GM06990 (cell line): ENCODE results near the gene ANKRD52.

Experiments
- DNase-seq: peaks from one replicate; pipeline ENCODE4 v3.0.0-alpha.2; 2011; ENCODE audit not compliant: insufficient read length; ENCODE audit errors: extremely low read depth
- H3K27me3 ChIP-seq: replicated peaks from 2 replicates; pipeline ENCODE4 v1.6.0; 2011; ENCODE audit warnings: low read length; ENCODE audit not compliant: control insufficient read depth, insufficient read depth
- H3K36me3 ChIP-seq: 2 replicates; pipeline ENCODE4 v1.5.1; 2011; ENCODE audit warnings: low read length; ENCODE audit not compliant: control insufficient read depth, insufficient read depth
- H3K4me3 ChIP-seq: replicated peaks from 2 replicates; pipeline ENCODE4 v1.5.1; 2011; ENCODE audit warnings: low read depth, mild to moderate bottlenecking, control low read depth, low read length
- TF ChIP-seq, protein P1 (sequence below): IDR thresholded peaks from 2 replicates; pipeline ENCODE4 v1.5.1; 2011; ENCODE audit warnings: low read length, control low read depth, mild to moderate bottlenecking, inconsistent platforms; ENCODE audit not compliant: insufficient read depth, poor library complexity, severe bottlenecking

ANKRD52 gene

DNA sequence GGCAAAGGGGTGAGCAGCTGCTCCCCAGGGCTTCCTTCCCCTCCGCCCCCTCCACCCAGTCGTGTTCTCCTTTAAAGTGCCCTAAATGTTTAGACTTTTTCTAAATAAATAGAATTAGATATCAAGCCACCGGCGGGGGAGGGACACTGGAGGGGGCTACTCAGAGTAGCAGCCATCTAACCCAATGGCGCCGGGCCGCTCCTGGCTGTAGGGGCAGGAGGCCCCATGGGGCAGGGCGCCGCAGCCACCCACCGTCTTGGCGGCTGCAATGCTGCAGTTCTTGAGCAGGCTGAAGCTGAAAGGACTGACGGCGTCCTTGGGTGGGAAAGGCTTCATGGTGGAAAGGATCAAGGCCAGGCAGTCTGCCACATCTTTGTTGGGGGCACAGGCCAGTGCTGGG, 15.2 kb downstream of the ANKRD52 start:
- TF ChIP-seq, protein P1, sequence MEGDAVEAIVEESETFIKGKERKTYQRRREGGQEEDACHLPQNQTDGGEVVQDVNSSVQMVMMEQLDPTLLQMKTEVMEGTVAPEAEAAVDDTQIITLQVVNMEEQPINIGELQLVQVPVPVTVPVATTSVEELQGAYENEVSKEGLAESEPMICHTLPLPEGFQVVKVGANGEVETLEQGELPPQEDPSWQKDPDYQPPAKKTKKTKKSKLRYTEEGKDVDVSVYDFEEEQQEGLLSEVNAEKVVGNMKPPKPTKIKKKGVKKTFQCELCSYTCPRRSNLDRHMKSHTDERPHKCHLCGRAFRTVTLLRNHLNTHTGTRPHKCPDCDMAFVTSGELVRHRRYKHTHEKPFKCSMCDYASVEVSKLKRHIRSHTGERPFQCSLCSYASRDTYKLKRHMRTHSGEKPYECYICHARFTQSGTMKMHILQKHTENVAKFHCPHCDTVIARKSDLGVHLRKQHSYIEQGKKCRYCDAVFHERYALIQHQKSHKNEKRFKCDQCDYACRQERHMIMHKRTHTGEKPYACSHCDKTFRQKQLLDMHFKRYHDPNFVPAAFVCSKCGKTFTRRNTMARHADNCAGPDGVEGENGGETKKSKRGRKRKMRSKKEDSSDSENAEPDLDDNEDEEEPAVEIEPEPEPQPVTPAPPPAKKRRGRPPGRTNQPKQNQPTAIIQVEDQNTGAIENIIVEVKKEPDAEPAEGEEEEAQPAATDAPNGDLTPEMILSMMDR = no peak
- H3K27me3 ChIP-seq = no peaks in the 10 kb centered on the region
- DNase-seq = no peak
- peaks cover 27% of the 10 kb centered on the region for H3K36me3 ChIP-seq
- H3K4me3 ChIP-seq = no peak overlapping the region

DNA sequence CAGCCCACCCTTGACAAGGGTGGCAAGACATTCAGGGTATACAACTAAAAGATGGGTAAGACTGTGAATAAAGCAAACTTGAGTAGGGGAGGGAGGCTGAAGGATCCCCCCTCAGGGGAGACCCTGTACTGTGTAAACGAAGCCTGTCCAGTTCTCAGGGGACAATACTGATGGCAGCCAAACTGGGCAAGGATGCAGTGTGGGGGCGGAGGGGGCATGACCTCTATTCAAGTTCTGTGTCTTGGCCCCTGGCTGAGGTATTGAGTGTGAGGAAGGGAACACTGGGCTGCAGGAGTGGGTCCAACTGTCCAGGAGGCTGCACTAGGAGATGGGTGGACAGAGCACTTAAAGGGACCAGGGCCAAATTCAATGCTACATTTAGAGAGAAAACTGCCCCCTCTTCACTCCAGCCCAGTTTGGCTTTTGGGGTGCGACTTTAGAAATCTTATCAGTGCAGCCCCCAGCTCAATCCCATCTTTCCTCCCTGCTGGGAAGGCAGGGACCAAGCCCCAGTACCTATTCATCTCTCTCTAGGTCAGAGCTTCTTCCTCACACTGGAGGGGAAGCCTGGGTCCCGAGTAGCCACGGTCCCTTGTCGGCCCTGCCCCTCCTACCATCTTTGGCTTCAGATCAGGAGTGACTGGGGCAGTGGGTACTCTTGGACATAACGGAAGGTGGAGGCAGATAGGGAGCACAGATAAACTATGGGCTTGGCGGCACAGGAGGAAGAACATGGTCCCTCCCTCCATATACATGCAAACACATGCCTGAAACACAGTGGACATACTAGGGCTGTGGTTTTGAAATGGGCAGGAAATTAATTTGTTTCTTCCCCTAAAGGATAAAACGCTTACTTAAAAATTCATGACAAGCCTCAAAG, 16.5 kb downstream of the ANKRD52 start:
- TF ChIP-seq, protein P1 = no peak
- H3K4me3 ChIP-seq = no peak overlapping the region
- no peaks in the 10 kb centered on the region for H3K27me3 ChIP-seq
- peaks cover 22% of the 10 kb centered on the region for H3K36me3 ChIP-seq
- DNase-seq = no peak

DNA sequence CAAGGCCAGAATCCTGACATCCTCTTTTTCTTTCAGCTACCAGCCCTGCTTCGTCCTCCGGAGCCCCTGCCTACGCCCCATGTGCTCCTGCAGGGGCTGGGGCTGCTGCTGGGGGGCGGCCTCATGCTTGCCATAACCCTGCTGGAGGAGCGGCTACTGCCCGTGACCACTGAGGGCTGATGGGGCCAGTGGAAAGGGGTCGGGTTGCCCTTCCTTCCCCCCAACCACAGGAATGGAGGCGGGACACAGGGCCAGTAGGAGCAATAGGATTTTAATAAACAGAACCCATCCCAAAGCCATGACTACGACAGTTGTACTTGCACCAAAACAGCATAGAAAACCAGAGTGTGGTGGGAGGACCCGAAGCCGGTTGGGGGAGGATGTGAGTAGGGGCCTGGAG, 20.6 kb downstream of the ANKRD52 start:
- Histone ChIP-seq H3K27me3 (no peaks in the 10 kb centered on the region), H3K36me3 (no peaks in the 10 kb centered on the region; the same call in none of the 2 replicates), H3K4me3 (no peak overlapping the region)
- DNase-seq = no peak
- TF ChIP-seq, protein P1 = no peak

DNA sequence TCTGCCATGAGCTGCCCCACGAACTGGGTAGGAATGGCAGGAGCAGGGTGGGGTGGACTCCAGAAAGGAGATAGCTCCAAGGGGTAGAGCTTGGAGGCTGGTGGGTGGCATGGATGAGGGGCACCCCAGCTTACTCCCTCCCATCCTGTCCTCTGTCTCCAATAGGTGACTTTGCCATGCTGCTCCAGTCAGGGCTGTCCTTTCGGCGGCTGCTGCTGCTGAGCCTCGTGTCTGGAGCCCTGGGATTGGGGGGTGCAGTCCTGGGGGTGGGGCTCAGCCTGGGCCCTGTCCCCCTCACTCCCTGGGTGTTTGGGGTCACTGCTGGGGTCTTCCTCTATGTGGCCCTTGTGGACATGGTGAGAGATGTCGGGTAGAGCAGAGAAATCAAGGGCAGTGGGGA, 21.2 kb downstream of the ANKRD52 start:
- DNase-seq = no peak
- no peak overlapping the region for H3K4me3 ChIP-seq
- H3K36me3 ChIP-seq = no peaks in the 10 kb centered on the region; the same call in 1 of the 2 replicates
- no peaks in the 10 kb centered on the region for H3K27me3 ChIP-seq
- TF ChIP-seq, protein P1 = no peak

DNA sequence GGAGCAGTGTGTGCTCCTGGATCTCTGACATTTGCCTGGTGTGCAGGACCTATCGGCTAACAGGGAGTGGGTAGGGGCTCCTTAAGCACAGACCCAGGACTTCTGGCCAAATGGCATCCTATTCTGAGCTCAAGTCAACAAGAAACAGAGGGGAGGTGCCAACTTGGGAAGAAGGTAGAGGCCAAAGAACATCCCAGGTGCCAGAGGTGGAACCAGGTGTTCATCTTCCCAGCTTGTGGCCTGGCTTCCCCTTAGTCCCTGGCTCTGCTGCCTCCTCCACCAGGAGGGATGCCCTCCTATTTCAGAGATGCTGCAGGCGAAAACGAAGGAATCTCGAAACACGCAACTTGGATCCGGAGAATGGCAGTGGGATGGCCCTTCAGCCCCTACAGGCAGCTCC, 22.1 kb downstream of the ANKRD52 start:
- H3K27me3 ChIP-seq = no peaks in the 10 kb centered on the region
- no peaks in the 10 kb centered on the region; the same call in 1 of the 2 replicates for H3K36me3 ChIP-seq
- no peak for DNase-seq
- H3K4me3 ChIP-seq = no peak overlapping the region
- TF ChIP-seq, protein P1 = no peak
